CD8-positive, alpha-beta memory T cell (primary cell): ENCODE data around the gene POLR2F. TPM values are rescaled to one million over a fixed set of nuclear protein-coding genes. Genes with fewer than 3 reads are reported as not detected.
A peak's percentile ranks its signal among the peaks of the same experiment; 100 is the strongest.
"Not testable (repeated sequence)": the region's sequence is repeated elsewhere in the genome, so short reads cannot be mapped to it uniquely, and the experiment has no call there.

ENCODE experiments used
- CTCF ChIA-PET: fragments of 350-600 bp; sonication (Branson Sonifier 250); formaldehyde crosslinking; loops from one replicate; lab custom pipeline; 2021; ENCODE audit warnings: antibody characterized with exemption; lab: Charles Lee
- POLR2A ChIA-PET: fragments of 350-600 bp; sonication (Branson Sonifier 250); formaldehyde crosslinking; loops from one replicate; lab custom pipeline; 2021; ENCODE audit warnings: antibody characterized with exemption; lab: Charles Lee
- DNase-seq, 5 donors: peaks; one replicate each; pipeline versions ENCODE4 v3.0.0 to v3.0.0-alpha.2; 2020 to 2022; ENCODE audit warnings: mixed read lengths in 1 of 5
- H3K27ac ChIP-seq: one replicate; pipeline ENCODE4 v1.7.0; 2013; ENCODE audit warnings: low read depth, mild to moderate bottlenecking, low read length, moderate library complexity
- H3K27me3 ChIP-seq: 2 replicates; pipeline ENCODE4 v1.7.0; 2013; ENCODE audit warnings: low read length, mild to moderate bottlenecking; ENCODE audit not compliant: insufficient read depth, poor library complexity, severe bottlenecking
- H3K36me3 ChIP-seq: 2 replicates; pipeline ENCODE4 v1.7.0; 2013; ENCODE audit warnings: mild to moderate bottlenecking, low read length, moderate library complexity; ENCODE audit not compliant: insufficient read depth
- H3K4me1 ChIP-seq: 2 replicates; pipeline ENCODE4 v1.7.0; 2013; ENCODE audit warnings: mild to moderate bottlenecking, low read length, moderate library complexity; ENCODE audit not compliant: insufficient read depth
- H3K4me3 ChIP-seq: 2 replicates; pipeline ENCODE4 v1.7.0; 2013; ENCODE audit warnings: mild to moderate bottlenecking, low read length
- H3K9me3 ChIP-seq: 2 replicates; pipeline ENCODE4 v1.7.0; 2013; ENCODE audit warnings: mild to moderate bottlenecking, low read length
- H3K27ac Mint-ChIP-seq, 8 donors: one replicate each; pipeline ENCODE4 v1.8.0; 2020 to 2021; ENCODE audit warnings: mixed read lengths in 8 of 8, mild to moderate bottlenecking in 6 of 8, inconsistent platforms in 3 of 8, moderate library complexity in 3 of 8
- H3K27me3 Mint-ChIP-seq, 2 donors: one replicate each; pipeline ENCODE4 v1.8.0; 2020 to 2021; ENCODE audit warnings: mixed read lengths in 2 of 2, mild to moderate bottlenecking in 1 of 2, moderate library complexity in 1 of 2
- H3K36me3 Mint-ChIP-seq, 3 donors: one replicate each; pipeline ENCODE4 v1.8.0; 2020 to 2021; ENCODE audit warnings: mixed read lengths in 3 of 3, inconsistent platforms in 1 of 3, mild to moderate bottlenecking in 1 of 3
- H3K4me1 Mint-ChIP-seq, 3 donors: one replicate each; pipeline ENCODE4 v1.8.0; 2020 to 2021; ENCODE audit warnings: mixed read lengths in 3 of 3, inconsistent platforms in 1 of 3, mild to moderate bottlenecking in 1 of 3
- H3K4me3 Mint-ChIP-seq, 7 donors: one replicate each; pipeline ENCODE4 v1.8.0; 2020 to 2021; ENCODE audit warnings: mixed read lengths in 7 of 7, mild to moderate bottlenecking in 6 of 7, moderate library complexity in 4 of 7, inconsistent platforms in 2 of 7
- H3K9me3 Mint-ChIP-seq, 5 donors: one replicate each; pipeline ENCODE4 v1.8.0; 2020 to 2022; ENCODE audit warnings: mixed read lengths in 5 of 5, mild to moderate bottlenecking in 3 of 5, moderate library complexity in 2 of 5, inconsistent platforms in 1 of 5
- polyA plus RNA-seq: library from polyadenylated mRNA; unstranded; fragments of 300-500 nt; fragmentation: Illumina TruSeq; gene quantifications from one replicate; pipeline ENCODE4 v1.2.3, GENCODE V29; 2021
- total RNA-seq, 2 experiments: library from RNA; stranded (reverse); gene quantifications; one replicate each; pipeline ENCODE4 v1.2.3, GENCODE V29; 2021

Gene POLR2F
- total and polyA plus RNA-seq, 3 experiments from 2014 or later: 140 to 167 (median 148) TPM

GRCh38 chr22:37932821-37933578 lies 20.5 kb upstream of the POLR2F start:
- Histone ChIP-seq H3K4me1 (peaks cover 7% of the 10 kb centered on the region), H3K27me3 (no peaks in the 10 kb centered on the region), H3K4me3 (no peak overlapping the region), H3K9me3 (no peaks in the 10 kb centered on the region), H3K36me3 (no peaks in the 10 kb centered on the region), H3K27ac (no peak overlapping the region)
- Mint-ChIP-seq H3K27ac (peak overlapping the region in 1 of 8 donors; percentile 89), H3K36me3 (peaks cover 0 to 54% (median 4%) of the 10 kb centered on the region in 3 donors), H3K4me3 (no peak overlapping the region), H3K9me3 (no peaks in the 10 kb centered on the region), H3K27me3 (peaks cover 0 to 2% of the 10 kb centered on the region in 2 donors), H3K4me1 (peaks cover 8 to 17% (median 10%) of the 10 kb centered on the region in 3 donors)
- POLR2A ChIA-PET: no interaction called here
- CTCF ChIA-PET: interaction anchor here (0.8 to 1.5 kb wide), 5 partner anchors 21 to 114 kb away, joined by 3 to 4 read pairs (median 4); partner anchors contain the start of genes C22orf23, MICALL1 and POLR2F
- no peak for DNase-seq

DNA sequence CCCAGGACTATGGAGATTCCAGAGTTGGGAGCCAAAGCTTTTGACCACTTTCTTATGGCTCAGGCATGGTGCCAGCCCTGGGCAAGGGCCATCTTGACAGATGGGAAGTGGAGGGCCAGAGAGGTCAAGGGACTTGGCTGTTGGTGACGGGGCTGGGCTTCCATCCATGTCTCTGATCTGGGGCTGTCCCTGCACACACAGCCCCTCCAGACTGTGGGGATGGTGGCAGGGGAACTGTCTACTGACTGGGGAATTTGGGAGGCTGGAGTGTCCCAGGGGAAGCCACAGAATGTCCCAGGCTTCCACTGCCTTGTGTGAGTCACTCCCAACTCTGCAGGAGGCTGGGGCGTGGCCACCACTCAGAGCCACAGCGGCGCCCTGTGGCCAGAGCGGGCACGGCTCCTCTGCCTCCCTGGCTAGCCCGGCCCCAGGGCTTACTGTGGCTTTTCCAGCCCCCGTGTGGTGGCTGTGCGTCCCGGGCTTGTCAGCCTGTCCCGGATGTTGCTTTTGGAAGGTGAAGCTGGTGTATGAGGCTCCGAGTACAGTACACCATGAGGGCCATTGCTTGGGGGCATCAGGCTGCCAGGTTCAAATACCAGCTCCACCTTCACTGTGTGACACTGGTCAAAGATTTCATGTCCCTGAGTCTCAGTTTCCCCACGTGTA lies 19.7 kb upstream of the POLR2F start:
- Histone ChIP-seq H3K27me3 (no peaks in the 10 kb centered on the region), H3K36me3 (no peaks in the 10 kb centered on the region), H3K4me1 (peaks cover 7% of the 10 kb centered on the region), H3K4me3 (no peak overlapping the region), H3K9me3 (no peaks in the 10 kb centered on the region), H3K27ac (no peak overlapping the region)
- Mint-ChIP-seq H3K9me3 (no peaks in the 10 kb centered on the region), H3K27ac (no peak overlapping the region), H3K4me3 (peak overlapping the region in 1 of 7 donors; percentile 59), H3K4me1 (peaks cover 8 to 17% (median 10%) of the 10 kb centered on the region in 3 donors), H3K27me3 (peaks cover 0 to 2% of the 10 kb centered on the region in 2 donors), H3K36me3 (peaks cover 0 to 48% (median 0%) of the 10 kb centered on the region in 3 donors)
- peak; percentile 63 to 81 (median 67) for DNase-seq
- CTCF ChIA-PET: interaction anchor here (0.6 to 1.8 kb wide), 10 partner anchors 9 to 115 kb away, joined by 3 to 6 read pairs (median 4); partner anchors contain the start of genes C22orf23 and POLR2F
- POLR2A ChIA-PET: no interaction called here

- Mint-ChIP-seq H3K36me3 (peaks cover 0 to 35% (median 6%) of the 10 kb centered on the region in 3 donors), H3K27ac (peak overlapping the region in 2 of 8 donors; percentile 7 to 19), H3K4me3 (no peak overlapping the region), H3K27me3 (no peaks in the 10 kb centered on the region), H3K4me1 (no peaks in the 10 kb centered on the region), H3K9me3 (no peaks in the 10 kb centered on the region)
- H3K27me3 ChIP-seq: no peaks in the 10 kb centered on the region
- no peaks in the 10 kb centered on the region for H3K9me3 ChIP-seq
- POLR2A ChIA-PET: no interaction called here
- H3K4me1 ChIP-seq: no peaks in the 10 kb centered on the region
- no peak for DNase-seq
- no peak overlapping the region for H3K27ac ChIP-seq
- CTCF ChIA-PET: no interaction called here
- no peaks in the 10 kb centered on the region for H3K36me3 ChIP-seq
- H3K4me3 ChIP-seq: no peak overlapping the region
These were observed 12.7 kb upstream of the POLR2F start for GRCh38 chr22:37940698-37941376.

DNA sequence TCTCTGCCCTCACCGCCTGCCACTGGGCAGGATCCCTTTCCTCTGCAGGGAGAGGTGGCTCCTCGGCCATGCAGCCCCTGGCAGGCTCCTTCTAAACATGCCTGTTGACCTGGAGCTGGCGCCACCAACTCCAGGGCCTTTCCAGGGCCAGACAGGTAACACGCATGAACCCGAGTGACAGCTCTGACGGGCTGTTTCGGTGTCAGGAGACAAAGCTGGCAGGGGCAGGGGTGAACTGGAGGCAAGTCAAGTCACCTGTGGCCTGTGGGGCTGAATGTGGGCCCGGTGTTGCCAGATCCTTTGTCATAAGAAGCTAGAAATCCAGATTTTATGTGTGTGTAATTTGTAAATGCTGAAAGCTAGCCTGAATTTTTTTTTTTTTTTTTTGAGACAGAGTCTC lies 11.4 kb upstream of the POLR2F start:
- ChIA-PET POLR2A (no interaction called here), CTCF (interaction anchor here (1.9 kb wide), 1 partner anchor 7 kb away, joined by 6 read pairs; no protein-coding TSS in a partner anchor)
- Mint-ChIP-seq H3K36me3 (peaks cover 0 to 32% (median 6%) of the 10 kb centered on the region in 3 donors), H3K9me3 (no peaks in the 10 kb centered on the region), H3K4me3 (no peak overlapping the region), H3K27ac (no peak overlapping the region), H3K27me3 (no peaks in the 10 kb centered on the region), H3K4me1 (no peaks in the 10 kb centered on the region)
- no peak overlapping the region for H3K27ac ChIP-seq
- no peaks in the 10 kb centered on the region for H3K36me3 ChIP-seq
- no peaks in the 10 kb centered on the region for H3K4me1 ChIP-seq
- no peak overlapping the region for H3K4me3 ChIP-seq
- no peak for DNase-seq
- H3K27me3 ChIP-seq: no peaks in the 10 kb centered on the region
- no peaks in the 10 kb centered on the region for H3K9me3 ChIP-seq

GRCh38 chr22:37943136-37943824 lies 10.2 kb upstream of the POLR2F start:
- Histone ChIP-seq H3K9me3 (no peaks in the 10 kb centered on the region), H3K27ac (no peak overlapping the region), H3K36me3 (no peaks in the 10 kb centered on the region), H3K4me3 (no peak overlapping the region), H3K27me3 (no peaks in the 10 kb centered on the region), H3K4me1 (no peaks in the 10 kb centered on the region)
- Mint-ChIP-seq H3K4me1 (no peaks in the 10 kb centered on the region), H3K36me3 (peaks cover 0 to 25% (median 6%) of the 10 kb centered on the region in 3 donors), H3K27me3 (peaks cover 0 to 1% of the 10 kb centered on the region in 2 donors), H3K9me3 (no peaks in the 10 kb centered on the region), H3K4me3 (no peak overlapping the region), H3K27ac (peak overlapping the region in 2 of 8 donors; percentile 46 to 55)
- ChIA-PET POLR2A (interaction anchor here (0.6 kb wide), 1 partner anchor 363 kb away, joined by 11 read pairs; the partner anchor contains the start of gene LGALS2), CTCF (interaction anchor here (1.9 kb wide), 1 partner anchor 9 kb away, joined by 6 read pairs; no protein-coding TSS in a partner anchor)
- no peak for DNase-seq

DNA sequence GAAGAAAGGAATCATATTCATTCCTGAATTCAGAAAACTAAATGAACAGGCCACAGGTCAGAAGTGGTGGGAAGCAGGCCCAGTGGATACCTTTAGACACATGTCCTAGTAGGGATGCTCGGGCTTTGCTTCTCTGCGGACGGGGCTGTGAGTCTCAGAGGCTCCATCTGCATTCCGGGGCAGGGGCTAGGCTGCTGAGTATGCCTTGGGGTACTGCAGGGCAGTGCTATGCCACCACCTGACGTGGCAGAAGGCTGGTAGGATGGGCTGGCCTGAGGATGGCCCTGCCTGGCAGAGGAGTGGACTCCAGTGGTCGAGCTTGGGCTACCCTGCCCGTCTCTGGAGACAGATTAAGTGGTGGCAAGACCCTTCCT lies 9.7 kb upstream of the POLR2F start:
- peaks cover 0 to 25% (median 6%) of the 10 kb centered on the region in 3 donors for H3K36me3 Mint-ChIP-seq
- H3K27me3 Mint-ChIP-seq: peaks cover 0 to 1% of the 10 kb centered on the region in 2 donors
- H3K4me3 Mint-ChIP-seq: no peak overlapping the region
- POLR2A ChIA-PET: no interaction called here
- no peaks in the 10 kb centered on the region for H3K4me1 Mint-ChIP-seq
- no peak for DNase-seq
- Histone ChIP-seq H3K27ac (no peak overlapping the region), H3K4me3 (no peak overlapping the region), H3K9me3 (no peaks in the 10 kb centered on the region), H3K36me3 (no peaks in the 10 kb centered on the region), H3K4me1 (no peaks in the 10 kb centered on the region), H3K27me3 (no peaks in the 10 kb centered on the region)
- no peak overlapping the region for H3K27ac Mint-ChIP-seq
- H3K9me3 Mint-ChIP-seq: no peaks in the 10 kb centered on the region
- CTCF ChIA-PET: interaction anchor here (1.9 kb wide), 1 partner anchor 9 kb away, joined by 6 read pairs; no protein-coding TSS in a partner anchor

DNA sequence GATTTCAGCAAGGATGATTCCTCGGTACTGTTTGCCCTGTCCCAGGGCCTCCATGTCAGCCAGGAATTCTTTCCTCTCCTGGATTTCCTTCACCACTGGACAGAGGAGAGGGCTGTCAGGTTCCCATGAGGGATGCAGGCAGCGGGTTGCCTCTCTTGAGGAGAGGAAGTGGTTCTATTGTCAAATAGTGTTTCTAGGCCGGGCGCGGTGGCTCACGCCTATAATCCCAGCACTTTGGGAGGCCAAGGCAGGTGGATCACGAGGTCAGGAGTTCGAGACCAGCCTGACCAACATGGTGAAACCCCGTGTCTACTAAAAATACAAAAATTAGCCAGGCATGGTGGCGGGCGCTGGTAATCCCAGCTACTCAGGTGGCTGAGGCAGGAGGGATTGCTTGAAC lies 9.1 kb upstream of the POLR2F start:
- DNase-seq, H3K27me3 ChIP-seq, H3K9me3 Mint-ChIP-seq, H3K4me1 ChIP-seq, H3K36me3 ChIP-seq, CTCF ChIA-PET, H3K27ac ChIP-seq, POLR2A ChIA-PET, H3K4me3 Mint-ChIP-seq, H3K27ac Mint-ChIP-seq, H3K27me3 Mint-ChIP-seq, H3K4me1 Mint-ChIP-seq, H3K9me3 ChIP-seq, H3K4me3 ChIP-seq: not testable (repeated sequence)
- peaks cover 0 to 20% (median 6%) of the 10 kb centered on the region in 3 donors for H3K36me3 Mint-ChIP-seq
